Stimulated activated CD4-positive, alpha-beta T cell treated with anti-CD3 and anti-CD28 coated beads, TNF-alpha, amount 100 ng/mL, for 24 hours (primary cell): Measurements from ENCODE around the gene TAOK1.
A peak's percentile ranks its signal among the peaks of the same experiment; 100 is the strongest.

Experiments used
- DNase-seq, 3 experiments: peaks; one replicate each; pipeline ENCODE4 v3.0.0-alpha.2; 2020; ENCODE audit warnings: low read depth in 3 of 3

TAOK1 gene

DNA sequence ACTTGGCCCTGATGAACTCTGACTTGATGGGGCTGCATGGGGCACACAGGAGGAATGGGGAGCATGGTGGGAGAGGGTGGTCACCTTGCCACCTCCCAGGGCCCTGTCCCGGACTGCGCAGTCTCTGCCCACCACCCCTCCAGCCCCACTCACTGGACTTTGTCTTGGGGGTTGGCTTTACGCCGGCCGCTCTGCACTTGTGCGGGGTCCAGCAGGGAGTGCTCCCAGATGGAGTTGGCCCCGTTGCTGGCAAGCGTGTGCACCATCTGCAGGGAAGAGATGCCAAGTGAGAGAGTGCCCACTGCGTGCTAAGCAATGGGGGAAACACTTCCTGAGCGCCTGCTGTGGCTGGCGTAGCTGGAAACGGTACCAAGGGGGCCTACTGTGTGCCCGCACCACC lies 192.6 kb downstream of the TAOK1 start:
- no peak for DNase-seq

DNA sequence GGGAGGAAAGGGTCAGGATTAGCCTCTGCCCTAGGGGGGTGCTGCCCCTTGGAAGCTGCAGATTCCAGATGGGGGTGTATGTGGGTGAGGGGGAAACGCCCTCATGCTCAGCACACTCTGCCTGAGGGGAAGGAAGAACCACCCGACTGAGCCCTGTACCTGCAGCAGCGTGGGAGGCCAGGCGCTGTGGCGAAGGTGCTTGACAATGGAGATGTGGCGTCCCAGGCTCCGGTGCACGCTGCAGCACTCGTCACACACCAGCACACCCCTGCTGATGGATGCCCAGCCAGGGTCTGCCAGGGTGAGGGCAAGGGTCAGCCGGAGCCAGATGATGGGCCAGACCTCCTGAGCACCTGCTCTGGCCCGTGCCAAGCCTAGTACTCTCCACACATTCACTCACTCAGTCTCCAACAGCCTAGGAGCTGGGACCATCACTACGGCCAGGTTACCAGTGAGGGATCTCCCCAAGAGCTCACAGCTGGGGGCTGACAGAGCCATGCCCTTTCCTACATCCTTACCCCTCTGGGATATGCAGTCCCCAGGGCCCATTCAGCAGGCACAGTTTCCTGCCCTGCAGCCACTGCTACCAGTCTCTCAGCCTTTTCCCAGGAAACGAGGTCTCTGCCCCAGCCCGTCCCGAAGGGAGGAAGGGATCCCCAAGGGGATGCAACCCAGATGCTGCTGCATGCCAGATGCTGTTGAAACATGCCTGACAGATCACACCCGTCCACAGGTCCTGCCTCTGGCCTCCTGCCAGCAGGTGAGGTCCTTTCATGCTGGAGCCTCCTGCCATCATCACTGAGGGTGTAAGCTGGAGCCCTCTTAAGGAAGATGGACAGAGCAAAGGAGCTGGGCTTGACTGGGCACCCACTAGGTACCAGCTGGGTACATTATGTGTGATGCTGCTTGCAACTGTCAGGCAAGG lies 193.4 kb downstream of the TAOK1 start:
- no peak for DNase-seq

DNA sequence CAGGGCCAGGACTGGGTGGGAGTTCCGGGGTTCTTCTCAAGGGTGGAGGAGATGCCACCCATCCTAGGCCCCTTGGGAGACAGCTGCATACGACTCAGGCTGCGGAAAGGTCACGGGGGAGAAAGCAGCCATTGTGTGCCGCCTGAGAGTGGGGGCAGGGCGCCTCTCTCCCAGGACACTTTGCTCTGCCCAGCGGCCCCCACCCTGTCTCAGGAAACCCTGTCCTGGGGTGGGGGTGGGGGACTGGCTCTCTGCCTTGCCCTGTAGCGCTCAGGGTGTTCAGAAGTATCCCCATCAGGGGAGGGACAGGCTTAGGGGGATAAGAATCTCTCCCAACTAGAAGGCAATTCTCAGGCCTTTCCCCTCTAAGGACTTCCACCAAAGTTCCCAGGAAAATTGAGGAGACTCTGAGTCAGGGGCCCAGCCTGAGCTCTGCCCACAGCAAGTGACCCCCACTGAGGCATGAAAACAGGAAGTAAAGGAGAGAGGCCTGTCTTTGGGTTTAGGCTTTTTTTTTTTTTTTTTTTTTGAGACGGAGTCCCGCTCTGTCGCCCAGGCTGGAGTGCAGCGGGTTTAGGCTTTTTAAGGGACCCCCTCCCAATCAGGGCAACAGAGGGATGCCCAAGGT lies 194.4 kb downstream of the TAOK1 start:
- DNase-seq = no peak

DNA sequence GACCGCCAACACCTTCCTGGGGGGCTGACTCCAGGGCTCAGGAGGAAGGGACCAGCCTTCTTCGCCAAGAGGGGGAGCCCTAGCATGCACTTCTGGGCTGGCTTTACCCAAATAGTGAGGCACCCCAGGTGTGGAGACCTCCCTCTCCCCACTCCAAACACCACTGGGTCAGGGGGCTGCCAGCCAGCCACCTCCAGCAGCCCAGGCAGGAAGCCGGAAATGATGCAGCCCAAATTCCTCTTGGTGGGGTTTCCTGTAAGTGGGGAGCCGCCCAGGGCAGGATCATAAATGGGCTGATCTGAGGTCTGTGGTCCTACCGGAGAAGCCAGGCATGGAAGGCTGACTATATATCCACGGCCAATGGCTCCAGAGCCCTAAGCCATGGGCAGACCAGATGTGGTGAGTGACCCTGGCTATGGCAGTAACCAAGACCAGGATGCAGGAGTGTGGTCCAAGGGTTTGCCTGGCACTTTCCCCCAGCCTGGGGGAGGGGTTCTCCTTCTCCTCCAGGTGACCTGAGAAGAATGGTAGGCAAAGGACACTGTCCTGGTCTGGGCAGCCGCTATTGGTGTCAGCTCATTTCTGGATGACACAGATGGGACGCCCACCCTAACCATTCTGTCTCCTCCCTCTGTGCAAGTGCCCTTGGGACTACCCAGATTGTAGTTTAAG lies 195.1 kb downstream of the TAOK1 start:
- DNase-seq = no peak

DNA sequence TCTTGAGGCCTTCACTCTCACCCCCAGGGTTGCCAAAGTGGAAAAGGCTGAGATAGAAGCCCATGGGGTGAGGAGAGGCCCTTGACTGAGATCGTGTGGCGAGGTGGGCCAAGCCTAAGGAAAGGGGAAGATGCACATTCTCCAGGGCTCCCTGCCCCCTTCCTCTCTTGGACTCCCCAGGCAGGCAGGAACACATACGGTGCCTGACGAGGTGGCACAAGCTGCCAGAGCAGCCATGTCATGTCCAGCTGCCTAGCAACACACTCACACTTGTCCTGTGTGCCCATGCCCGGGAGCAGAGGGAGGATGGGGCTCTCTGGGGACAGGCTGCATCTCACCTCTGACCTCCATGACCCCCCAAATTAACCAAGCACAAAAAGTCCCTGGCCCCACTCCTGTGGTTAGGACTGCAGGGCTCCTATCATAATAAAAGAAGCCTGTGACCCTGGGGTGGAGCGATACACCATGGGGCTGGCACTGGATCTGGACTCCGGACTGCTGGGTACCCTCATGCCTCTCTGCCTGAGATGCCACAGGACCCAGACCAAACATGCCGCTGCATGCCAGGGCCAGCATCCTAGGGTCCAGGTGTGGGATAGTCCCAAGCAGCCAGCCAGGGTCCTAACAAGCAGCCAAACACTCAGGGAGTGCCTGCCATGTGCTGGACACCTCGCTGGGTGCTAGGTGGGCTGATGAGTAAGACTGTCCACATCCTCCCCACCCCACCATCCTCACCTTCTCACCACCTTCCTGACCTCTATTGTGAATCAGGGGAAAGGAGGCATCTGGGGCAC lies 196.7 kb downstream of the TAOK1 start:
- DNase-seq = no peak

DNA sequence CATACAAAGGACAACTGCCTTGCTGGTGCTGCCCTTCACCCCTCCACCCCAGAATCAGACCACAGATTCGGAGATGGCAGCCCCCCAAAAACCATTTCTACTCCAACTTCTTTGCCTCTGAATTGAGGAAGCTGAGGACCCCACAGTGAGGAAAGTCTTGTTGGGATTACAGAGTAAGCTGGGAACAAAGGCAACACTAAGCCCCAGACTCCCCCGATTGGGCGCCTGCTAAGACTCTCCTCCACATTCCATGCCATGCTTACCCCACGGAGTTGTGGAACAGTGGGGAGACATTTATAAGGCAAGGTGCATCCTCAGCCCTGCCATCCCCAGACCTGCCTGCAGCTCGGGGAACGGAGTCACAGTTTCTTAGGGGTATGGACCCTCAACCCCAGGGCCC lies 197.4 kb downstream of the TAOK1 start:
- DNase-seq = no peak

DNA sequence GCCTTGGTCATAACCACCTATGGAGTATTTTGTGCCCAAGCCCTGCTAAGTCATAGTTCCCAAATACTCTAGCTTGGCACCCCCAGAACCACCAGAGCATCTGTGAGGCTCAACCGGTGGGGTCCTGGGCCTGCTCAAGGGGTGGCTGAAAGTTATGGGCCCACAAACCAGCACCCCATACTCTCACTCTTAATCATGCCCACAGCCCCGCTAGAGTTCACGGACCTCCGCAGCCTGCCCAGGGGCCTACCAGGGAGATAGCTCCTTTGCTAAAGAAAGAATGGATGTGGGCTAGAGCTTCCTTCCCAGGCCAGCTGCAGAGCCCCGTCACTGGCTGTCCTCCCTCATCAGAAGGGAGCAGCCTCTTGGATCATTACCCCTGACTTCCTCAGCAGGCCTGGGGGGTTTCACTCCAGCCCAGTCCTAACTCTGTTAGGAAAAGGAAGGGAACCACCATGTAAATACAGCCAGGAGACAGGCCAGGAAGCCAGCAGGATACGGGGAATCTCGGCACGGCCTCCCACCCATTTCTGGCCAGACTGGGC lies 197.9 kb downstream of the TAOK1 start:
- no peak for DNase-seq

DNA sequence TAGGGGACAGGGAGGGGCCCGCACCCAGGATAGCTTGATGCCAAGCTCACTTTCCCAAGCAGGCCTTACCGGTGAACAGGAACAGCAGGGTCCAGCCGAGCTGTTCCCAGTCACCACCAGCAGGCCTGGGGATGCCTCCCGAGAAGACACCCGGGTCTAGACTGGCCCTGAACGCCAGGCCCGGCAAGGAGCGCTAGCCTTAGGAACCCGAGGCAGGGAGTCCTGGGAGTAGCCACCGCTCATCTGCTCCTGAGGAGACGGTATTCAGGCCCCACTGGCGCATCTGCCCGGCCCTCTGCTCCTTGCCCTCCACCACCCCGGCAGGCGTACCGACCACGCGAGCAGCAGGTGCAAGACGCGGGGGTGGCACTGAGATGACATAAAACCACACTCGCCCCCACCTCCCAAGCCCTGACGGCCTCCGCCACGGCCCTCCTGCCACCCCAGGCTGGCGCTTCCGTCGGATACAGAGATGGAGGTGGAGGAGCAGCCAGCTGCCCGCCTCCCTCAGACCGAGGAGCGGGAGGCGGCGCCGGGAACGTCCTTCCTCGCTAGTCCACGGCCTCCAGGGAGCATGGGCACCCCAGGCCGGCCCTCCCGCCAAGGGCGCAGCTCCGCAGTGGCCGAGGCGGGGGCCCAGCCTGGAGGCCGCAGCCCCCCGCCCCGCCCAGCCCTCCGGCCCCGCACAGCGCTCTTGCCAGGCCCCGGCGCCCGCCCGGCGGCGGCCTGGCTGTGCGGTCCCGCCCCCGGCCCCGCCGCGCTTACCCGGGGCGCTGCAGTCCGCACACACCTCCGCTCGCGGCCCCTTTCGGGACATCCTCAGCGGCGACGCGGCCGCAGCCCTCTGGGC lies 198.6 kb downstream of the TAOK1 start:
- peak in 1 of 3 experiments; percentile 54 for DNase-seq

DNA sequence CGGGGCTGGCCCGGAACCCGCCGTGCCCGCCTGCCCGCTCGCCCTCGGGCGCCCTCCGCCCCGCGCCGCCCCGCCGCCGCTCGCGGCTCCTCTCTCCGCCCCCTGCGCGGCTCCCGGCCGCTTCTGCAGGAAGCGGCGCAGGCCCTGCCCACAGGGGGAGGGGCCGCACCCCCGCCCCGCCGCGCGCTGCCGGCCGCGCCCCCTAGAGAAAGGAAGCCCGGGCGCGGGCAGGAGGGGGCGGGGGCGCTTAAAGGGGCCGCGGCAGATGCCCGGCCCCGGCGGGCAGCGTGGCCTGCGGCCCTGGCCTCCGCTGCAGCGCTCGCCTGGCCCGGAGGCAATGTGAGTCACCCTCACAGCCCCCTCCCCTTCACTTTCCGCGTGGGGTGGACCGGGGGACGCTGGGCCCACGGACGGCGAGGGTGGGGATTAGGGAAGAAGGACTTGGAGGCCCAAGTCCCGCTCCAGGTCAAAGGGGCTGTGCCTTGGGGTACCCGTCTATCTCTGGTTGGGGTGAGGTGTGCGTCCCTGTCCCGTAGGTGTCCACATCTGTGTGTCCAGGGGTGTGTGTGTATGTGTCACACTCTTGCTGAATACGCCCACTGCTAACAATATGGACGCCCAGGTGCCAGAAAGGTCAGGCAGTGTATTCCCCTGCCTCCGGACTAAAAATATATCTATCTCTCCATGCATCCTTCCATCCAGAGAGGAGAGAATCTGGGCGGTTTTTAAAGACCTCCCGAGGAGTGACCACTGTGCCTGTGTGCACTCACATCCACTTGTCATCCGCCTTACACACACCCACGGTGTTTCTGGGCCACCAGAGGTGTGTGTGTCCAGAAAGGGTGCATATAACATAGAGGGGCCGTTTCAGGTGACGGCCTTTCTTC lies 199.6 kb downstream of the TAOK1 start, which contains the start of gene GIT1:
TSS of gene GIT1 (minus strand) at position 125 of the 887 bp plus-strand sequence. CDS start 270 bp downstream, outside the sequence.
- DNase-seq = peak; percentile 59 to 82 (median 67)

DNA sequence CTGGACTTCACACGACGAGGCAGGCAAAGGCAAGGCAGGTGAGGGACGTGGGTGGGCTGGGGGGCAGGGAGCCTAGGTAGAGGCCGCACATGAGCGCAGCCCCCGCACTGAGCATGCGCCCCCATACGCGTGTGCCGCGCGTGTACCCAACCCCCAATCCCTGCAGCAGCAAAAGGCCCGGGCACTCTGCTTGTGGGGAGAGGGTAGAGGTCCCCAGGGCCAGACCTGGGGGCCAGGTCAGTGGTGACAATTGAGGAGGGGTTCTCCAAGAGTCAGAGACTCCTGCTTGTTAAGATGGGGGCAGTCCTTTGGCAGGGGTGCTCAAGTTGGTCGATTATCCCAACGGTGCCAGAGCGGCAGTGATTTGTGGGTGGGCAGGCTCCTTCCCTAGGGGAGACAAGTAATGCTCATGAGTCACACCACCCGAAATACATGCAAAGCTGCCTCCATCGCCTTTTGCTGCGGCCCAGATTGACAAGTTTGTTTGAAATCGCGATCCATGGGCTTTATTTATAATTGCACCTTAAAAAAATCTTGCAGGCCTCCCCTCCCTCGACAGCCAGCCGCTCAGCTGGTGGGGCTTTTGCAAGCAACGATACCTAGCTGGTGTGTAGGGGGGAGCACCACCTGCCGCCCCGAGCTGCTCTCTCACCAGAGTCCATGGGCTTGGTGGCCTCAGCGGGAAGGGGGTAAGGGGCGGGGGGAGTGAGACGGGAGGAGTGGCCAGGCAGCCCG lies 200.4 kb downstream of the TAOK1 start:
- no peak for DNase-seq

DNA sequence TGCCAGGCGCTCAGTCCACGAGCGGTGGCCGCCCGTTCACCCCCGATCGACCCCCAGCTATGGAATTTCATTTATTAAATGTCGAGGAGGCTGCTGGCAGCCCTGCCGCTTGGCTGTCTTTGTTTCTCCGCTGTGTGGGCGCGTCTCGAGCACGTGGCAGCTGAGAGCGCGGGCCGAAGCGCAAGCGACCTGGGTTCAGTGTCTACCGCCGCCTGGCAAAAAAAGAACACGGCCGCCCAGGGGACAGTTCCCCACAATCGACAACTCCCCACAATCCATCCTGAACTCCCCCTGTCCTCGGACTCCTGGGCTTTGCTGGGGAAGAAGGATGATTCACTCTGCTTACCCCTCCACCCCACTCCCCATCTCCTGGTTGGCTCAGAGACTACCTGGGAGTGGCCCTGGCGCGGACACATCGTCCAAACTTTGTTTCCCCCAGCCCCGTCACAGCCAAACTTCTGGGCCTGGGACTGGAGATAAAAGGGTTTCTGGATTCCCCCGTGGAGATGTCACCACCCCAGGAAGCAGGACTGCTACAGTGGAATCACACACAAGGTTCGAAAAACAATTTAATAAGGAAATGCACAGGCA lies 201.1 kb downstream of the TAOK1 start:
- DNase-seq = peak in 1 of 3 experiments; percentile 52

DNA sequence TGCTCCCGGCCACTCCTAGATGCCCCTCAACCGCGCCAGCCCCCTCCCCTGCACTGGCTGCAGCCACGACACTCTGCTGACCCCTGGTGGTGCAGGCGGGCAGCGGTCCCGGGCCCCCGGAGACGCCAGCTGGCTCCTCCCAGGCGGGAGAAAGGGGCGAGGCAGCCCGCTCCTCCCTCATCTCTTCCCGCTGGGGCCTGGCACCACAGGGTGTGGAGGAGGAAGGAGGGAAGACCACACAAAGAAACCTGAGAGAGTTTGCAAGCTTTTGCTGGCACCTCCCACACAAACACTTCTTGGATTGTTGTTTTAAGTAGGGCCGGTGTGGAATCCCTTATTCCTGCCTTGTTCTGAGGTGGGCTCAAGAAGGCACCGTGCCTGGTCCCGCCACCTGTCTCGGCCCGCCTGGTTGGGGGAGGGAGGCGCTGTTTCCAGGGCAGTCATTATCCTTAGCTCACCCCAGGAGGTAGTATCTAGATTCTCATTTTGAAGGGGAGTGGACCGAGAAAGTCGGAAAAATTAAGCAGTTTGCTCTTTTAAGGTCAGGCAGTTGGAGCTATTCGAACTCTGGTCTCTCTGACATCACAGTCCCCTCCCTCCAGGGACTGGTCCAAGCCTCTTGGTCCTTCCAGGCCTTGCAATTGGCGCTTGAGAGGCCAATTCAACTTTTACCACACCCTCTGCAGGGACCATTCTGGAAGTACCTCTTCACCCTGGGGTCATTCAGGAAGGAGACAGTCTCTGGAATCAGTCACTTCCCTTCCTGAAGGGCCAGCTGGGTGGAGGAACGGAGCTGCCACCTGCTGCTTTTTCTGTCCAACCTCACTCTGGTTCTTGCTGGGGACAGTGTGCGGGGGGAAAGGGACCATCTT lies 201.8 kb downstream of the TAOK1 start:
- peak; percentile 68 to 84 (median 69) for DNase-seq

DNA sequence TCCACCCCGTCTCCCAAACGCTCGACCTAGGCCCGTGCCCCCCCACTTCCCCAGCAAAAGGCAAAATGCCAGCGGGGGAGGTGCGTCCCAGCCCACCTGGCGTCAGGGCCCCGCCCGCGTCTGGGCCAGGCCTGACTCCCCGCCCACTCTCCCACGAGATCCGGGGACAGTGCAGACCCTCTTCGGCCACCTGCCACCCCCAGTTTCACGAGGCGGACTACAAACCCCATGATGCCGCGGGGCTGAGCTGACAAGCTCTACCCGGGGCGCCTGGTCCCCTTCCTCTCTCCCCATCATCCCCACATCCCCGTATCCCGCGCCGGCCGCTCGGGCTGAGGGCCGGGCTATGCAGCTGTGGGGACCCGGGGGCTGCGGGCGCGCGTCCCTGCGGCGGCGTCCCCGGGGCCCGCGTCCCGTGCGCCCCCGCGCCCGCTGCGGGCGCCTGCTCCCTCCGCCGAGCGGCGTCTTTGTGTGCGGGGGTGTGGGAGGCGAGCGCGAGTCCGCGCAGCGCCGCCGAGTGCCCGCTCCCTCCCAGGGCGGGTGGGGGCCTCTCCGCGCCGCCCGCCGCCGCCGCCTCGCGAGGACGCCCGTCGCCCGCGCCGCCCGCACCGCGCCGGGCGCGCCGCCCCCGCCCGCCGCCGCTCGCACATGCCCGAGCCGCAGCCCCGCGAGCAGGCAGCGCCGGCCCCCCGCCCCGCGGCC lies 202.8 kb downstream of the TAOK1 start, which contains the start of gene ANKRD13B:
TSS of gene ANKRD13B (plus strand) at position 283 of the 702 bp plus-strand sequence. CDS start 490 bp downstream, outside the sequence.
- no peak for DNase-seq

DNA sequence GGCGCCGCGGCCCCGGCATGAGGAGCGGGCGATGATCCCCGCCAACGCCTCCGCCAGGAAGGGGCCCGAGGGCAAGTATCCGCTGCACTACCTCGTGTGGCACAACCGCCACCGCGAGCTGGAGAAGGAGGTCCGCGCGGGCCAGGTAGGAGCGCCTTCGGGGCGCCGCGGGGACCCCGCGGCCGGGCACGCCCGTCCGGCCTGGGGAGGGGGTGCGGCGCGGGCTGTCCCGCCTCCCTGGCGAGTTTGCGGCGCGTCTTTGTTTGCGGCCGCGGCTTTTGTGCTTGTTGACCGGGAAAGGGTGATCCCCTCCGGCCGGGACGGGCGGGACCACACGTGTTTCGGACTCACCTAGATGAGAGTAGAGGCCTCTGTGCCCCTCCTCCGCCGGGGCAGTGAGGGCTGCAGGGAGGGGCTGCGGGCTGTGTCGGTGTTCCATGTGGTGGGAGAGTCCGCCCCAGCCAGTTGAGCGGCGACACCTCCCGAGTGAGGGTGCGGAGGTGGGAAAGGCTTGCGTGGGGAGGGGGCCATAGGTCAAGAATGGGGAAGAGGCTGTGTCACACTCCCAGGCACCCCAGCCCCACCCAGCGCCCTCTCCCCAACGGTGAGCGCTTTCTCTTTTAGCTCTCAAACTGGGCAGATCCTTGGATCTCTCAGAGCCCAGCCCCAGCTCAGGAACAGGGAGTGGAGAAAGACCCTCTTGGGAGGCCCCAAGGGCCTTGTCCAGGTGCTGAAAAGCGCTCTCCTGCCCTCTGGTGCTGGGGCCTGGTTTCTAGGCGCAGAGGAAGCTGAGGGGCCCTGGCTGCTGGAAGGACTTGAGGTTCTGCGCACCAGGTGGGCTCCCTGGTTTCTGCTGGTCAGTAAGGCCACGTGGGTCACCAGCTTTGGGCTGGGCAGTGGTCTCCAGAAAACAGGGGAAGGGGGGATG lies 203.7 kb downstream of the TAOK1 start:
- no peak for DNase-seq

DNA sequence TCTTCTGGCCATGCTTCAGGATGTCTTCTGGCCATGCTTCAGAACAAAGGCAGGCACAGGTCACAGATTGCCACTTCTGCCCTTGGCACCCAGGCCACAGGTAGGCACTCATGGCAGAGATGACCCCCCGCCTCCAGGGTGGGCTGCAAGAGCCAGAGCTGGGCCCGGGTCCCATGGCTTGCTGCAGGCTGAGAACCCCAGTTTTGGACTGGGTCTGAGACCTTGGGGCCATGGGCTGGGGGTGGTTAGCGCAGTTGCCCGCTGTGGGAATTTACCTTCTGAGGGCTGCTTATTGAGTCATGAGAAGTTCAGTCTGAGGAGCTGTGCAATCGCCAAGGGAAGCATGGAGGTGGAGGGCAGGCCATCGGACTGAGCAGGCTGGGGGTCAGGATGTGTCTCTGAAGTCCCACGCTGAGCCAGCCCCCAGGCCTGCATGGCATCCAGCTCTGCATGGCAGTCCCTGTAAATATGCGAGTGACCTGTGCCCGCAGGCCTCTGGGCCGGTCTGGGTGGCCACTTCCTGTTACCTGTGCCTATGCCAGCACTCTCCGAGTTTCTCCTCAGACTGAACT lies 204.4 kb downstream of the TAOK1 start:
- no peak for DNase-seq
